Stimulated activated CD8-positive, alpha-beta memory T cell treated with anti-CD3 and anti-CD28 coated beads, Interleukin-7, amount 100 ng/mL, for 4 hours (primary cell): ENCODE data around the gene POLA2.

Experiments used
- DNase-seq, 2 donors: peaks; one replicate each; pipeline ENCODE4 v3.0.0-alpha.2; 2020; ENCODE audit warnings: low read depth in 2 of 2

The POLA2 gene

DNA sequence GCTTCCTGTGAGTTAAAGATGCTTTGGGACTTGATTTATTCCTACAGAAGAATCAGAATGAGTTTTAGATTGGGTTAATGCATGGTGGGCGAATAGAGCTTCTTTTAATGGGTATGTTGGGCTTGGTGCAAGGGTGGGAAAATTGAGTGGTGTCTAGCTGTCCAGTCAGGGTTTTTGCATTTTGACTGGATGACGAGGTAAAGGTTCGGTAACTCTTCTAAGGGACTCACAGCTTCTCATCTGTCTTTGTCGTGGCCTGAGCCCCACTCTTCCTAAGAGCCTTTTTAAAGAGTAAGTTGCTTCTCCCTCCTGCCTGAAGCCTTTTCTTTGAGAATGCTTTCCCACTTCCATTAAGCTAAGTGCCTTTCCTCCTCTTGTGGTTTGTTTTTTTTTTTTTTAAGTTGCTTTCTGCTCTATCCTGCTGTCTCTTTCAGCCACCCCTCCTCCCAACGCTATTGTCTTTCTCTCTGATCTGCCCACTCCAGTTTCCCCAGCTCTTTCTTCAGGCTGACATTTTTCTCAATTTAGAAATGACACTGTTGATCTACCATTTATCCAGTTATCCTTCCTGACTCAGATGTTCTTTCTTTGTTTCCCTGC lies 73.0 kb downstream of the POLA2 start:
- no peak for DNase-seq

DNA sequence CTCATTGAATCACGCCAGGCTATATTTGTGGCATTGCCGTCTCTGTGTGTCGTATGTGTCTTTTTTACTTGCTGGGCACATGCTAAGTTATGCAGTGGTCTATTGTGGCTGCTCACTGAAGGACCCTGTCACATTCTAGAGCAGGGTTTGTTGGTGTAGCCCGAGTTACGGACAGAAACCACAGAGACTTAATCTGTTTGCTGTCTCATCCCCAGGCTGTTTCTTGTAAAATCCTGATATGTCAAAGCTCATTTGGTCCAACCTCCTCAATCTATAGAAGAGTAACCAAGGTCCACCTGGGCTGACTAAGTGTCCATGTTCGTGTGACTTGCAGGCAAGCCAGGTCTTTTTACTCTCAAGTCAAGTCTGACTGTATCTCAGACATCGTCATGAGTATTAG lies 76.9 kb downstream of the POLA2 start:
- DNase-seq: no peak

DNA sequence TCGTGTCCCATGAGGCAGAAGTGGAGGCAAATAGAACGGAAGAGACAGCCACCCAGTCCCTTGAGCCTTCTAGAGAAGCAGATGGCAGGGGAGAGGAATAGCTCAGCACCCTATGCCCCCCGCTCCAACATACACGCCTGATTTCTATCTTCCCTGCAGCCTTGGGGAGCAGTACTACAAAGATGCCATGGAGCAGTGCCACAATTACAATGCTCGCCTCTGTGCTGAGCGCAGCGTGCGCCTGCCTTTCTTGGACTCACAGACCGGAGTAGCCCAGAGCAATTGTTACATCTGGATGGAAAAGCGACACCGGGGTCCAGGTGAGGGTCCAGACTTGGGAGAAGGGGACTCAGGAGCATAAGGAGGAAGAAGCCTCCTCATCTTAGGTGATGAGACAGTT lies 78.5 kb downstream of the POLA2 start:
- no peak for DNase-seq

DNA sequence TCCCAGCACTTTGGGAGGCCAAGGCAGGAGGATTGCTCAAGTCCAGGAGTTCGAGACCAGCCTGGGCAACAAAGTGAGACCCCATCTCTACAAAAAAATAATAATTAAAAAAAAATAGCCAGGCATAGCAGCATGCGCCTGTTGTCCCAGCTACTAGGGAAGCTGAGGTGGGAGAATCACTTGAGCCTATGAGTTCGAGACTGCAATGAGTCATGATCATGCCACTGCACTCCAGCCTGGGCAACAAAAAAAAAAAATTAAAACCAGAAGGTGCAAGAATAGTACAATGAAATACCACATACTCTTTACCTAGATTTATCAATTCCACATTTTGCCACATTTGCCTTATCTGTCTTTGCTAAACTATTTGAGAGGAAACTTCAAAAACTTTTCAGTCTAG lies 80.1 kb downstream of the POLA2 start:
- no peak for DNase-seq
